GM13977 (cell line): ENCODE measurements around the gene R3HDM4.

Experiments used
- DNase-seq: peaks from one replicate; pipeline ENCODE4 v3.0.0; 2012; ENCODE audit warnings: low spot score
- in situ Hi-C: fragments of 300-500 bp; cut with MboI; formaldehyde crosslinking; loops from one replicate; pipeline ENCODE4 v1.12.0; 2022; ENCODE audit warnings: low sequenced_read_pairs, low pct_unique_long_range_greater_than_20kb, mixed read lengths, inconsistent platforms; ENCODE audit not compliant: unreplicated experiment
- TF ChIP-seq, protein P1 (sequence below): IDR thresholded peaks from 2 replicates; pipeline ENCODE4 v1.5.1; 2012; ENCODE audit warnings: mild to moderate bottlenecking, control low read depth; ENCODE audit not compliant: insufficient read depth; ENCODE audit errors: extremely low read depth, missing control alignments

The R3HDM4 gene

DNA sequence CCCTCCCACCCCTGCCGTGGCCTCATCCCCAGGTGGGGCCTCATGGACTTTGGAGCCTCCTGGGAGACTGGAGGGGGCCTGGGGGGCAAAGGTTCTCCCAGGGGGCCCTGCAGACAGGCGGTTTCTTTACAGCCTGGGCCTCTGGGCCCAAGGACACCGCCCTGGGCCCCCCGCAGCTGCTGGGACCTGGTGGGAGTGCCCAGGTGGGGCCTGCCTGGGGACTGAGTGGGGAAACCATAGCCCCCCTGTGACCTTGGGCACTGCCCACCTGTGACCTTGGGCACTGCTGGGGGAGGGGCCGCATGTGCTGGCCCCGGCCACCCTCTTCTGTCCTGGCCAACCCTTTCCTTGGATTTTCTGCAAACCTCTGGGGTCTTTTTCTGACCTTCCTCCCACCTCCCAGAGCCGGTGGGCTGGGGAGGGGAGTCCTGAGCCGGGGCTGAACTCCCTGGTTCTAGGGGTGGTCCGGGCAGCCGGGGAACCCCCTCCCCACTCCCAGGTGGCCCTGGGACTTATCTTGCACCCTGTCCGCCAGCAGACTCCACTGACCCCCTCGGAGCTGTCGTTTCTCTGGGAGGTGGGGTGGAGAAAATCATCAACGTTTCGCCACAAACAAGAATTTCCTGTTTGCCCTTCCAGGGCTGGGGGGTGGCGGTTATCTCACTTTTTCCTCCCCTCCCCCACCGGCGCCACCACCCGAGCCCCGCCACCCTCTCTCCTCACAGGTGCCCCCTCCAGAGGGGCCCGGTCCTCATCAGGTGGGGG, 39.8 kb upstream of the R3HDM4 start:
- no peak for DNase-seq
- in situ Hi-C loops = no loop called here
- TF ChIP-seq, protein P1, sequence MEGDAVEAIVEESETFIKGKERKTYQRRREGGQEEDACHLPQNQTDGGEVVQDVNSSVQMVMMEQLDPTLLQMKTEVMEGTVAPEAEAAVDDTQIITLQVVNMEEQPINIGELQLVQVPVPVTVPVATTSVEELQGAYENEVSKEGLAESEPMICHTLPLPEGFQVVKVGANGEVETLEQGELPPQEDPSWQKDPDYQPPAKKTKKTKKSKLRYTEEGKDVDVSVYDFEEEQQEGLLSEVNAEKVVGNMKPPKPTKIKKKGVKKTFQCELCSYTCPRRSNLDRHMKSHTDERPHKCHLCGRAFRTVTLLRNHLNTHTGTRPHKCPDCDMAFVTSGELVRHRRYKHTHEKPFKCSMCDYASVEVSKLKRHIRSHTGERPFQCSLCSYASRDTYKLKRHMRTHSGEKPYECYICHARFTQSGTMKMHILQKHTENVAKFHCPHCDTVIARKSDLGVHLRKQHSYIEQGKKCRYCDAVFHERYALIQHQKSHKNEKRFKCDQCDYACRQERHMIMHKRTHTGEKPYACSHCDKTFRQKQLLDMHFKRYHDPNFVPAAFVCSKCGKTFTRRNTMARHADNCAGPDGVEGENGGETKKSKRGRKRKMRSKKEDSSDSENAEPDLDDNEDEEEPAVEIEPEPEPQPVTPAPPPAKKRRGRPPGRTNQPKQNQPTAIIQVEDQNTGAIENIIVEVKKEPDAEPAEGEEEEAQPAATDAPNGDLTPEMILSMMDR = no peak

DNA sequence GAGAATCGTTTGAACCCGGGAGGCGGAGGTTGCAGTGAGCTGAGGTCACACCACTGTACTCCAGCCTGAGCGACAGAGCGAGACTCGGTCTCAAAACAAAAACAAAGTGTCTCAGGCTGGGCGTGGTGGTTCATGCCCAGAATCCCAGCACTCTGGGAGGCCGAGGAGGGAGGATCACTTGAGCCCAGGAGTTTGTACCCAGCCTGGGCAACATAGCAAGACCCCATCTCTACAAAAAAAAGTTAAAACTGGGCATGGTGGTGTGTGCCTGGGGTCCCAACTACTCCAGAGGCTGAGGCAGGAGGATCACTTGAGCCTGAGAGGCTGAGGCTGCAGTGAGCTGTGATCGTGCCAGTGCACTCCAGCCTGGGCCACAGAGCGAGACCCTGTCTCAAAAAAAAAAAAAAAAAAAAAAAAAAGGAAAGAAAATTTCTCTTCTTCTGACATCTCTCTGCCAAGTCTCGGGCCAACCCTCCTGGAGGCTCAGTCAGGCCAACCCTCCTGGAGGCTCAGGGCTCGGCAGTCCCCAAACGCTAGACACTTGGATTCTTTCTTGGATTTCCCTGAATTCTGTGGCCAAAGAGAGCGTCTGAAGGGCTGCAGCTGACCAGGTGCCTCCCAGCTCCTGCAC, 39.1 kb upstream of the R3HDM4 start:
- TF ChIP-seq, protein P1 = no peak
- no peak for DNase-seq
- in situ Hi-C loops = no loop called here

DNA sequence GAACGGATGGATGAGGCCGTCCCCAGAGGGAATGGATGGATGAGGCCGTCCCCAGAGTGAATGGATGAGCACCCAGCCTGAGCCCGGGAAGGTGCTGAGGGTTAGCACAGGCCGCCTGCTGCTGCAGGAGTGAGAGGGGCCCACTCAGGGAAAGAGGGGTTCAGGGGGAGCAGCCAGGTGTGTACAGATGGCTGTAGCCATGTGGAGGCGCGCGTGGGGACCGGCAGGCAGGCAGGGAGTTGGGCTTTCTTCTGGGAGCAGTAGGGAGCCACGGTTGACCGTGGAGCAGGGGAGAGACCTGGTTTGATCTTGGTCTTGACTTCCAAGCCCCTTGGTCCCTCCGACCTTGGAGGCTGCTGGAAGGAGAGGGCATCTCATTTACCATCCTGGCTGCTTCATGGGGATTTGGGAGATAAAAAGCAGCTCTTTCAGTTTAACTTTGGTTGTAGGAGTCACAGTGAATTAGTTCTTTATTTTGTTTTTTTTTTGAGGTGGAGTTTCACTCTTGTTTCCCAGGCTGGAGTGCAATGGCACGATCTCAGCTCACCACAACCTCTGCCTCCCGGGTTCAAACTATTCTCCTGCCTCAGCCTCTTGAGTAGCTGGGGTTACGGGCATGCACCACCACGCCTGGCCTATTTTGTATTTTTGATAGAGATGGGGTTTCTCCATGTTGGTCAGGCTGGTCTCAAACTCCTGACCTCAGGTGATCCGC, 37.5 kb upstream of the R3HDM4 start:
- TF ChIP-seq, protein P1 = no peak
- in situ Hi-C loops = no loop called here

DNA sequence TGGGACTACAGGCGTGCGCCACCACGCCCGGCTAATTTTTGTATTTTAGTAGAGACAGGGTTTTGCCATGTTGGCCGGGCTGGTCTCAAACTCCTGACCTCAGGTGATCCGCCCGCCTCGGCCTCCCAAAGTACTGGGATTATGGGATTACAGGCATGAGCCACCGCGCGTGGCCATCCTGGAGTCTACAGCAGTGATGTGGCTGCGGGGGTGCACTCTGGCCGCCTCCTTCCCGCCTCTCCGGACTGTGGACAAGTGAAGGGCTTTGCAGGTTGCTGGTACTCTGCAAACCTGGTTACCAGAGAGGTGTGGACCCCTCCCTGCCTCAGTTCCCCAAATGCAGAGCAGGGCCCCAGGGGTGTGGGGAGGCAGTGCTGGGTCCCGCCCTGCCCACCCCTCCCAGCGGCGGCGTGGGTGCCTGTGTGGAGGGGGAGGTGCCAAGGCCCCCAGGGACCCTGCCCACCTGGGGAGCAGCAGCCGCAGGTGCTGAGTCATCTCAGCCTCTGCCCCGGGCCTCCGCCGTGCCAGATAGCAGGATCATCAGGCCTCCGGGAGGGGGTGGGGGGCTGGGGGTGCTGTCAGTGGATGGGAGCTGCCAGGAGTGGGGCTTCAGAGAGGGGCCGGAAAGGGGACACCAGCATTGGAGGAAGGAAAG, 36.0 kb upstream of the R3HDM4 start:
- no peak for DNase-seq
- TF ChIP-seq, protein P1 = no peak
- in situ Hi-C loops = no loop called here

More for the DNA sequence above, 37.5 kb upstream of the R3HDM4 start:
- no peak for DNase-seq

DNA sequence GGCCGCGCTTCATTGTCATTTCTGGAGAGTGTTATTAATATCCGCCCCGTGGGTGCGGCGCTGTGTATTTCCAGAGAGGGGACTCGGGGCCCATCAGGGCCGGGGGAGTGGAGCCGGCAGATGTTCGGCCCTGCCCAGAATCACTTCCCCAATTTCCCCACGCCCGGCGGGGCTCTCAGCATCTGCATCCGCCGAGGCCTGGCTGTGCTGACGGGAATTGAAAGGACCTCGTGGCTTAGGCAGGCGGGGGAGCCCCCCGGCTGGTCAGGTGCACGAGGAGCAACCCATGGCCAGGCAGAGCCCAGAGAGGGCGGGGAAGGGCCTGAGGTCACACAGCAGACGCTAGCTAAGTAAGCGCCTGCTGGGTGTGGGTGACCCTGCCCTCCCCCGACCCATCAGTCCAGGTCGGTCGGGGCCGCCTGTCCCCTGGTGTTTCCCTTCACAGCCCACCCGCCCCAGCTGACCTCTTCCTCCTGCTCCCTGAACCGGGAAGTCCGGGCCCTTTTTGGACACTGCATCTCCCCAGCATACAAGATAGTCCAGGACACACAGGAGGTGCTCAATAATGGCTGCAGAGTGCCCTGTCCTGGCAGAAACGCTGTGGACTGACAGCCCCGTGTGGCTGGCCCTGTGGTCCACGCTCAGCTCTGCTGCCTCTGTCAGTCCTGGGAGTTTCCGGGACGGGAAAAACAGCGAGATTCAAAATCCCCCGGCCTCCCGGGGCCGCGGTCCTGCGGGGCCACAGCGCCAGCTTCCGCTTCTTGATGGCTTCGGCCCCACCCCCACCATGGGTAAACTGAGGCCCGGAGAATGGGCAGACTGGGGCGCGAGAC, 34.9 kb upstream of the R3HDM4 start:
- in situ Hi-C loops = no loop called here
- TF ChIP-seq, protein P1 = no peak
- peak; percentile 93 for DNase-seq
